IMR-90 (cell line): Measurements from ENCODE around the gene IGF2BP1.

Source experiments
- BHLHE40 ChIP-seq: fragments of 150-350 bp; IDR thresholded peaks from 2 replicates; pipeline ENCODE4 v1.6.1; 2016; ENCODE audit warnings: mild to moderate bottlenecking, low read depth, low read length
- CHD1 ChIP-seq: IDR thresholded peaks from 2 replicates; pipeline ENCODE4 v1.6.1; 2012; ENCODE audit warnings: low read depth, low read length, improper control_type of control experiment
- FOS ChIP-seq: fragments of 150-350 bp; IDR thresholded peaks from 2 replicates; pipeline ENCODE4 v1.6.1; 2016; ENCODE audit warnings: low read depth, low read length
- MAZ ChIP-seq: IDR thresholded peaks from 2 replicates; pipeline ENCODE4 v1.6.1; 2012; ENCODE audit warnings: low read depth, mild to moderate bottlenecking, low read length, improper control_type of control experiment, moderate library complexity, borderline replicate concordance
- POLR2A ChIP-seq: IDR thresholded peaks from 2 replicates; pipeline ENCODE4 v1.6.1; 2012; ENCODE audit warnings: mild to moderate bottlenecking, low read depth, low read length
- RAD21 ChIP-seq: IDR thresholded peaks from 2 replicates; pipeline ENCODE4 v1.6.1; 2012; ENCODE audit warnings: low read length, improper control_type of control experiment
- RFX5 ChIP-seq: IDR thresholded peaks from 2 replicates; pipeline ENCODE4 v1.8.0; 2012; ENCODE audit warnings: low read depth, mild to moderate bottlenecking, low read length, moderate library complexity
- TF ChIP-seq, protein P1 (sequence below): conservative IDR thresholded peaks from 2 replicates; pipeline ENCODE4 v1.5.1; 2012; ENCODE audit warnings: mild to moderate bottlenecking, low read depth, low read length, improper control_type of control experiment
- TF ChIP-seq, protein P2 (sequence below): fragments of 150-350 bp; IDR thresholded peaks from 2 replicates; pipeline ENCODE4 v1.6.1; 2017; ENCODE audit warnings: mild to moderate bottlenecking, antibody characterized with exemption, low read length, low read depth

DNA sequence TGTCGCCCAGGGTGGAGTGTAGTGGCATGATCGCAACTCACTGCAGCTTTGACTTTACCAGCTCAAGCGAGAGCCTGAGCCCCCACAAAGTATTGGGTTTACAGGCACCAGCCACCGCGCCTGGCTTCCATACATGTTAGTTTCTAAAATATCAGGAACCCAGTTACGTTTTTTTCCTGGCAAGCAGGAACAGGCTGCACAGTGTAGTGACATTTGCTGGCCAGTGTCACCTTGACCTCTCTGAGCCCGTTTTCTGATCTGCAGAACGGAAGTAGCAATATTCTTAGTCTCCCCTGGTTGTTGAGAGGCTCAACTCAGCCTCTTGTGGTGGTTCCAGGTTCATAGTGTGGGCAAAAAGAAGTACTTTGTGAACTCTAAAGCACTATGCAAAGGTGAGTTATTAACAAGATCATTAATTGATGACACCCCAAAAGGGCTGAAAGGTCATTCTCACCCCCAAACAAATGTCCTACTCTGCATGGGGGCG is 15.6 kb downstream of the IGF2BP1 start:
- TF ChIP-seq POLR2A, result no peak
- TF ChIP-seq MAZ, result no peak
- TF ChIP-seq, protein P1, sequence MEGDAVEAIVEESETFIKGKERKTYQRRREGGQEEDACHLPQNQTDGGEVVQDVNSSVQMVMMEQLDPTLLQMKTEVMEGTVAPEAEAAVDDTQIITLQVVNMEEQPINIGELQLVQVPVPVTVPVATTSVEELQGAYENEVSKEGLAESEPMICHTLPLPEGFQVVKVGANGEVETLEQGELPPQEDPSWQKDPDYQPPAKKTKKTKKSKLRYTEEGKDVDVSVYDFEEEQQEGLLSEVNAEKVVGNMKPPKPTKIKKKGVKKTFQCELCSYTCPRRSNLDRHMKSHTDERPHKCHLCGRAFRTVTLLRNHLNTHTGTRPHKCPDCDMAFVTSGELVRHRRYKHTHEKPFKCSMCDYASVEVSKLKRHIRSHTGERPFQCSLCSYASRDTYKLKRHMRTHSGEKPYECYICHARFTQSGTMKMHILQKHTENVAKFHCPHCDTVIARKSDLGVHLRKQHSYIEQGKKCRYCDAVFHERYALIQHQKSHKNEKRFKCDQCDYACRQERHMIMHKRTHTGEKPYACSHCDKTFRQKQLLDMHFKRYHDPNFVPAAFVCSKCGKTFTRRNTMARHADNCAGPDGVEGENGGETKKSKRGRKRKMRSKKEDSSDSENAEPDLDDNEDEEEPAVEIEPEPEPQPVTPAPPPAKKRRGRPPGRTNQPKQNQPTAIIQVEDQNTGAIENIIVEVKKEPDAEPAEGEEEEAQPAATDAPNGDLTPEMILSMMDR, result no peak
- no peak for TF ChIP-seq CHD1
- TF ChIP-seq RAD21, result no peak
- no peak for TF ChIP-seq FOS
- TF ChIP-seq BHLHE40, result no peak
- TF ChIP-seq RFX5, result no peak
- TF ChIP-seq, protein P2, sequence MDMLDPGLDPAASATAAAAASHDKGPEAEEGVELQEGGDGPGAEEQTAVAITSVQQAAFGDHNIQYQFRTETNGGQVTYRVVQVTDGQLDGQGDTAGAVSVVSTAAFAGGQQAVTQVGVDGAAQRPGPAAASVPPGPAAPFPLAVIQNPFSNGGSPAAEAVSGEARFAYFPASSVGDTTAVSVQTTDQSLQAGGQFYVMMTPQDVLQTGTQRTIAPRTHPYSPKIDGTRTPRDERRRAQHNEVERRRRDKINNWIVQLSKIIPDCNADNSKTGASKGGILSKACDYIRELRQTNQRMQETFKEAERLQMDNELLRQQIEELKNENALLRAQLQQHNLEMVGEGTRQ, result no peak
